GM06990 (cell line): Measurements from ENCODE around the gene PIEZO1.

Source experiments
- DNase-seq: peaks from one replicate; pipeline ENCODE4 v3.0.0-alpha.2; 2011; ENCODE audit not compliant: insufficient read length; ENCODE audit errors: extremely low read depth
- H3K27me3 ChIP-seq: replicated peaks from 2 replicates; pipeline ENCODE4 v1.6.0; 2011; ENCODE audit warnings: low read length; ENCODE audit not compliant: control insufficient read depth, insufficient read depth
- H3K36me3 ChIP-seq: 2 replicates; pipeline ENCODE4 v1.5.1; 2011; ENCODE audit warnings: low read length; ENCODE audit not compliant: control insufficient read depth, insufficient read depth
- H3K4me3 ChIP-seq: replicated peaks from 2 replicates; pipeline ENCODE4 v1.5.1; 2011; ENCODE audit warnings: low read depth, mild to moderate bottlenecking, control low read depth, low read length
- TF ChIP-seq, protein P1 (sequence below): IDR thresholded peaks from 2 replicates; pipeline ENCODE4 v1.5.1; 2011; ENCODE audit warnings: low read length, control low read depth, mild to moderate bottlenecking, inconsistent platforms; ENCODE audit not compliant: insufficient read depth, poor library complexity, severe bottlenecking

Gene PIEZO1

DNA sequence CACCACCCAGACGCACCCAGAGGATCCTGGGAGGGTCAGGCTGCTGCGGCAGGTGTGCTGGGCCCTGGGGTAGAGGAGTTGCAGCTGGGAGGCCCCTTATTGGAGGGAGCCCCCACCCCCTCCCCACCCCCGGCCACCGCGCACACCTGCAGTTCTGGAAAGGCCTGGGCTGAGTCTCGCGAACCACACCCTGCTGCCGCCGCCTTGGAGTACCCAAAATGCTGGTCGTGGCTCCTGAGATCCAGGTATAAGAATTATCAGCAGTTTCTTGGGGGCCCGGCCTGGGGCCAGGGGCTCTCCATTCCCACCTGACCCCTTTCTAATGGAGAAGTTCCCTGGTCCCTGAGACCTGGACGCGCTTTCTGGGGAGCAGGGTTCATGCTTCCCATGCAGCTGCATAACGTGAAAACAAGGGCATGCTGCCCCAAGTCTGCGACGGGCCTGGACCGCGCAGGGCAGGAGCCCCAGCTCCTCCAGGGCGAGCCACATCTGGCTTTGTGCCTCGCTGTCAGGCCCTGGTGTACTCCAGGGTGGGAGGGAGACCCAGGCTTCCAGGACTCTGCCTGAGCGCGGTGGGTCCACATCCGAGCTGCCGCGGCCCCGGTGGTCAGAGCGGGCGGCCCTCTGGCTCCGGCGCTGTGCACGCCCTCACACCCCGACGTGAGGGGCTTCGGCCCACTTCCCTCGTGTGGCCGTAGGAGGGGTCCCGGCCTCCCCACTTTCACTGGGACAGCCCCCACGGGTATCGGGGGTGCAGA lies 91.4 kb downstream of the PIEZO1 start:
- no peaks in the 10 kb centered on the region for H3K27me3 ChIP-seq
- TF ChIP-seq, protein P1, sequence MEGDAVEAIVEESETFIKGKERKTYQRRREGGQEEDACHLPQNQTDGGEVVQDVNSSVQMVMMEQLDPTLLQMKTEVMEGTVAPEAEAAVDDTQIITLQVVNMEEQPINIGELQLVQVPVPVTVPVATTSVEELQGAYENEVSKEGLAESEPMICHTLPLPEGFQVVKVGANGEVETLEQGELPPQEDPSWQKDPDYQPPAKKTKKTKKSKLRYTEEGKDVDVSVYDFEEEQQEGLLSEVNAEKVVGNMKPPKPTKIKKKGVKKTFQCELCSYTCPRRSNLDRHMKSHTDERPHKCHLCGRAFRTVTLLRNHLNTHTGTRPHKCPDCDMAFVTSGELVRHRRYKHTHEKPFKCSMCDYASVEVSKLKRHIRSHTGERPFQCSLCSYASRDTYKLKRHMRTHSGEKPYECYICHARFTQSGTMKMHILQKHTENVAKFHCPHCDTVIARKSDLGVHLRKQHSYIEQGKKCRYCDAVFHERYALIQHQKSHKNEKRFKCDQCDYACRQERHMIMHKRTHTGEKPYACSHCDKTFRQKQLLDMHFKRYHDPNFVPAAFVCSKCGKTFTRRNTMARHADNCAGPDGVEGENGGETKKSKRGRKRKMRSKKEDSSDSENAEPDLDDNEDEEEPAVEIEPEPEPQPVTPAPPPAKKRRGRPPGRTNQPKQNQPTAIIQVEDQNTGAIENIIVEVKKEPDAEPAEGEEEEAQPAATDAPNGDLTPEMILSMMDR = no peak
- peaks cover 9% of the 10 kb centered on the region for H3K36me3 ChIP-seq

DNA sequence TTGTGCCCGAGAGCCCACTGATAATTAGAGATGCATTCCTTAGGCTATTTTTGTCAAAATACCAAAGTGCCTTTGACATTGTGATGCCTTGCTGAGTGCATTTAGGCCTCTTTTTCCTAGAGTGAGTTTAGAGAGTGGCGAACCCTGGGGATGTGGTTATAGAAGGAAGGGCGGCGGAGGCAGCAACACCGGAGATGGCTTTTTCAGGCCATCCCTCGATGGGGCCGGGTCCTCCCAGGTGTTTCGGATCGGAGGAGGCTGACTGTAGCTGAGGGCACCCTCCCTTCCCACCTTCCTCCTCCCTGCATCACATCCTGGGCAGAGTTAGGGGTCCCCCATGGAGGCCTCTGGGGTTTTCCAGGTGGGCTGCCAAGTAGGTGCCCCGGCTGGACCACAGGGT lies 92.2 kb downstream of the PIEZO1 start:
- no peak overlapping the region for H3K4me3 ChIP-seq
- peaks cover 1% of the 10 kb centered on the region; the same call in 1 of the 2 replicates for H3K27me3 ChIP-seq
- peaks cover 4% of the 10 kb centered on the region for H3K36me3 ChIP-seq
- no peak for DNase-seq
- TF ChIP-seq, protein P1 = no peak

More for the DNA sequence above, 91.4 kb downstream of the PIEZO1 start:
- no peak overlapping the region for H3K4me3 ChIP-seq
- no peak for DNase-seq

DNA sequence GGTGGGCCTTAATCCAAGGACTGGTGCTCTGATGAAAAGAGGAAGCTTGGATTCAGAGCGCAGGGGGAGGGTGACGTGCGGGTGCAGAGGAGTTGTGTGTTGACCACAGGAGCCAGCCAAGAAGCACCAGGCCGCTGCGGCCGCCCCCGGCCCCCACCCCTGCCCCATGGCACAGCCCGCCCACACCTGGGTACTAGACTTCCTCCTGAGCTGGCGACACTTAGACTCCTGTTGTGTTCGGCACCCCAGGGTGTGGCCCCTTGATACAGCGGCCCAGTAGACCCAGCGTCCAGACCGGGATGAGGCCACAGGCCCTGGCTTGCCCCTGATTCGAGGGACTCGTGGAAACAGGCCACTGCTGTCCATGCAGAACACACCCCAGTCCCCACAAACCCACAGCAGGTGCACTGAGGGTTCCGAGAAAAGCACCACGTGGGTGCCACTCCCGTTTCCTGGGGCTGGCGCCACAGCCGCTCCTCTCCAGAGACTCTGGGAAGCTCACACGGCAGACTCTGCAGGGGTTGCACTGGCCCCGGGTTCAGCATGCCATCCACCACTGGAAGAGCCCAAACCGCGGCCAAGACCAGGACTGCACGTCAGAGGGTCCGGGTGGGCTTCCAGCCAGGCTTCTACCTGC lies 93.0 kb downstream of the PIEZO1 start:
- Histone ChIP-seq H3K36me3 (peaks cover under 1% of the 10 kb centered on the region; the same call in 1 of the 2 replicates), H3K4me3 (no peak overlapping the region), H3K27me3 (peaks cover 1% of the 10 kb centered on the region; the same call in 1 of the 2 replicates)
- TF ChIP-seq, protein P1 = no peak
- DNase-seq = no peak

DNA sequence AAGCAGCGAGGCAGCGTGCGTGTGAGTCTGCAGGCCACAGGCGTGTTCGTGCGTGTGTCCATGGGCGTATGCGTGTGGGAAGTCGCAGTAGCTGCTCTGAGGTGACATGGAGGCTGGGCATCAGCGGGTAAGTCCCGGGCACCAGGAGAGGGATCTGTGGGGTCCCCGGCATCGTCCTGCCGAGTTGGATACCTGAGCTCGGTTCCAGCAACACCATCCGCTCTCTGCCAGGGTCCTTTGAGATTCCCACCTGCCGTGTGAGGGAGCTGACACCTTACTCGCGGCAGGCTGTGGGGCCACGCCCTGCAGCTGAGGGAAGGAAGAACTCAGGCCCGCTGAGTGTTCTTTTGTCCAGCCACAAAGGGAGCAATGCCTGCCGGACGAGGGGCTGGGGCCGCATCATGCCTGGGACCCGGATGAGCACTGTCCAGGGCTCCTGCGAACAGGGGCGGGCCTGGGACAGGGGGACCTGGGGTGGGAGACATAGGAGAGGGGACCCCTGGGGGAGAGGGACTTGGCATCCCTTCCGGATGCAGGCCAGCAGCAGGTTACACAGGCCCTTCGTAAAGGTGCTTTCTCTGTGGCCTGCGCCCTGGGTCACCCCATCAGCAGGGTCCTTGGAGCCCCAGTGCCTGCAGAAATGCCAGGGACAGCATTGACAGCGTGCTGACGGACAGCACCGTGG lies 93.7 kb downstream of the PIEZO1 start:
- peaks cover 1% of the 10 kb centered on the region; the same call in 1 of the 2 replicates for H3K27me3 ChIP-seq
- H3K4me3 ChIP-seq = no peak overlapping the region
- TF ChIP-seq, protein P1 = no peak
- DNase-seq = no peak
- no peaks in the 10 kb centered on the region for H3K36me3 ChIP-seq

DNA sequence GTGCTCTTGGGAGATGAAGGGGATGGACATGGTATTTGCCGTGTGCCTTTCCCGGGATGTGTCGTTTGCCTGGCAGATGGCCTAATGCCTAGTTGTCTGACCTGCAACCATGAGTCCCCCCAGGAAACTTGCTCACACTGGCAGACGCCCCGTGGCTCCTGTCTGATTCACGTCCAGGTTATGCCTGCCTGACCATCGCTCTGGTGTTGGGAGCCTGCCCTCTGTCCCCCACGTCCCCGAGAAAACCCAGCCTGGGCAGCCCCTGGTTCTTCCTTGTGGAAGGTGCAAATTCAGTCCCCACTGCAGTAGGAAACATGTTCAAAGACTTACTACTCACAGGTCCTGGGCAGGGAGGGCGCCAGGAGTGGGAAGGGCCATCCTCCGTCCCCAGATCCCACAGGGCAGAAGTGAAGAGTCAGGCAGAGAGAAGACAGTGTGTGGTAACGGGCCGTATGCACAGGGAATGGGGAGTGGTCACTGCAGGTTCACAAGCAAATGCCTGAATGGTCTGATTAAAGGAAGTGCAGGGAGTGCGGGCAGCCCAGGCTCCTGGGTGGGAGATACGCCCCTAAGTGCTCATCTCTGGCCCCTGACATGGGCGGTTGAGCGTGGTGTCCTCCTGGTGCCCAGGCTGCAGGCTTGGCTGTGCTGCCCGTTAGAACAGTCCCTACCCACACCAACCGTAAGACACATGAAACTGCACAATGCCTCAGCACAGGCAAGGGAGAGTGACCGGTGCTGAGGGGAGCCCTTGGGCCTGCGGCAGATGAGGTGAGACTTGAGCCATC lies 94.5 kb downstream of the PIEZO1 start:
- H3K4me3 ChIP-seq = no peak overlapping the region
- H3K27me3 ChIP-seq = peaks cover 1% of the 10 kb centered on the region; the same call in 1 of the 2 replicates
- TF ChIP-seq, protein P1 = no peak
- no peaks in the 10 kb centered on the region for H3K36me3 ChIP-seq
- no peak for DNase-seq
